Effector CD8-positive, alpha-beta T cell (primary cell): ENCODE measurements around the gene SNRPD2.
"Not testable (repeated sequence)": the region's sequence is repeated elsewhere in the genome, so short reads cannot be mapped to it uniquely, and the experiment has no call there.

Experiments used
- DNase-seq: peaks from one replicate; lab custom pipeline; 2025; lab: John Stamatoyannopoulos, UW
- total RNA-seq, 4 experiments: gene quantifications; one replicate each; lab custom pipeline; 2026; lab: John Stamatoyannopoulos, UW

The SNRPD2 gene
- 70.7 to 127 (median 97.9) reads per million in 4 experiments for total RNA-seq

GRCh38 chr19:45691516-45692186 lies at the start of gene SNRPD2:
Gene SNRPD2 (minus strand): TSS chr19:45691953. CDS start chr19:45691888, 65 bp downstream.
- peak; percentile 90 for DNase-seq

GRCh38 chr19:45739498-45740439 lies 48.0 kb upstream of the SNRPD2 start:
- no peak for DNase-seq

- no peak for DNase-seq
These were observed 41.5 kb upstream of the SNRPD2 start, which contains the start of gene MEIOSIN for GRCh38 chr19:45733160-45733810. Gene MEIOSIN (plus strand): TSS chr19:45733439. CDS start chr19:45735377, 1,938 bp downstream.

GRCh38 chr19:45730368-45731288 lies 38.9 kb upstream of the SNRPD2 start, which contains the start of gene FBXO46:
Gene FBXO46 (minus strand): TSS chr19:45730896. CDS start chr19:45713495, 17,401 bp downstream.
- peak; percentile 88 for DNase-seq

GRCh38 chr19:45729800-45730290 lies 38.1 kb upstream of the SNRPD2 start:
- no peak for DNase-seq

- not testable (repeated sequence) for DNase-seq
These were observed 36.9 kb upstream of the SNRPD2 start for GRCh38 chr19:45728683-45729082.

GRCh38 chr19:45720065-45720464 lies 28.3 kb upstream of the SNRPD2 start:
- DNase-seq: not testable (repeated sequence)

- DNase-seq: no peak
These were observed 26.4 kb upstream of the SNRPD2 start for GRCh38 chr19:45717983-45718650.

GRCh38 chr19:45717131-45717982 lies 25.6 kb upstream of the SNRPD2 start:
- peak; percentile 98 for DNase-seq

- no peak for DNase-seq
These were observed 24.8 kb upstream of the SNRPD2 start for GRCh38 chr19:45716359-45717130.

GRCh38 chr19:45715139-45715538 lies 23.4 kb upstream of the SNRPD2 start:
- no peak for DNase-seq

- no peak for DNase-seq
These were observed 21.4 kb upstream of the SNRPD2 start for GRCh38 chr19:45713141-45713540.

- no peak for DNase-seq
These were observed 20.9 kb upstream of the SNRPD2 start for GRCh38 chr19:45712699-45713067.

- no peak for DNase-seq
These were observed 20.3 kb upstream of the SNRPD2 start for GRCh38 chr19:45711851-45712698.

GRCh38 chr19:45710356-45711130 lies 18.8 kb upstream of the SNRPD2 start:
- no peak for DNase-seq

GRCh38 chr19:45705710-45706415 lies 14.1 kb upstream of the SNRPD2 start:
- no peak for DNase-seq
